SU-DHL-6 (cell line): ENCODE measurements around the gene SYNJ2.

ENCODE experiments used
- CTCF ChIP-seq: fragments of 200-600 bp; sonication (generic); IDR thresholded peaks from one replicate; pipeline ENCODE4 v1.5.1; 2017; ENCODE audit warnings: antibody characterized with exemption, mild to moderate bottlenecking, low read length, moderate library complexity; ENCODE audit not compliant: insufficient read depth, poor library complexity, severe bottlenecking
- EZH2phosphoT487 ChIP-seq: fragments of 200-600 bp; sonication (generic), shearing (Covaris generic); conservative IDR thresholded peaks from 2 replicates; pipeline ENCODE4 v1.6.1; 2018; ENCODE audit warnings: mild to moderate bottlenecking, antibody characterized with exemption, low read length, moderate library complexity, mixed read lengths

- no peak for TF ChIP-seq CTCF
- TF ChIP-seq EZH2phosphoT487, result no peak
Measured at GRCh38 chr6:158043586-158044524, 62.2 kb downstream of the SYNJ2 start.
